GM19238 (cell line): ENCODE measurements around the gene PDE6G.

ENCODE experiments used
- DNase-seq: peaks from one replicate; pipeline ENCODE4 v3.0.0; 2011; ENCODE audit warnings: low spot score; ENCODE audit not compliant: insufficient read length

The PDE6G gene

GRCh38 chr17:81656118-81656743 is at the start of gene PDE6G:
PDE6G (minus strand) TSS chr17:81656542; CDS start chr17:81653305, 3,237 bp downstream.
- DNase-seq, result no peak

GRCh38 chr17:81705518-81706231 is 49.3 kb upstream of the PDE6G start:
- DNase-seq, result no peak

- DNase-seq, result no peak
Observed at GRCh38 chr17:81703747-81704654, 47.7 kb upstream of the PDE6G start.

GRCh38 chr17:81702934-81703746 is 46.8 kb upstream of the PDE6G start, which contains the start of gene MRPL12:
MRPL12 (plus strand) TSS chr17:81703367; CDS start chr17:81703502, 135 bp downstream.
- DNase-seq, result peak; percentile 100

GRCh38 chr17:81701288-81702071 is 45.1 kb upstream of the PDE6G start:
- DNase-seq, result no peak

GRCh38 chr17:81700353-81701287 is 44.3 kb upstream of the PDE6G start:
- no peak for DNase-seq

GRCh38 chr17:81697261-81698044 is 41.1 kb upstream of the PDE6G start:
- no peak for DNase-seq

- DNase-seq, result no peak
Observed at GRCh38 chr17:81696218-81696941, 40.0 kb upstream of the PDE6G start.

GRCh38 chr17:81695801-81696200 is 39.5 kb upstream of the PDE6G start:
- no peak for DNase-seq

- DNase-seq, result no peak
Observed at GRCh38 chr17:81695211-81695610, 38.9 kb upstream of the PDE6G start.

GRCh38 chr17:81694810-81695209 is 38.5 kb upstream of the PDE6G start:
- DNase-seq, result no peak

GRCh38 chr17:81693509-81694210 is 37.3 kb upstream of the PDE6G start:
- no peak for DNase-seq

GRCh38 chr17:81691608-81692007 is 35.3 kb upstream of the PDE6G start:
- DNase-seq, result no peak

GRCh38 chr17:81691196-81691595 is 34.9 kb upstream of the PDE6G start:
- no peak for DNase-seq

- DNase-seq, result no peak
Observed at GRCh38 chr17:81690549-81690948, 34.2 kb upstream of the PDE6G start.

- DNase-seq, result no peak
Observed at GRCh38 chr17:81690066-81690465, 33.7 kb upstream of the PDE6G start.

- no peak for DNase-seq
Observed at GRCh38 chr17:81688616-81689015, 32.3 kb upstream of the PDE6G start.
